GM10248 (cell line): ENCODE data around the gene LPGAT1.

Experiments used
- CTCF ChIA-PET: fragments of 300-600 bp; sonication (Branson Sonifier 250); formaldehyde crosslinking; extraction: SDS; loops from one replicate; lab custom pipeline; 2021; ENCODE audit warnings: antibody characterized with exemption; lab: Yijun Ruan, JAX
- POLR2A ChIA-PET: fragments of 350-650 bp; sonication (Branson Sonifier 250); formaldehyde crosslinking; extraction: SDS; loops from one replicate; lab custom pipeline; 2020; ENCODE audit warnings: antibody characterized with exemption; lab: Yijun Ruan, JAX
- DNase-seq: peaks from one replicate; pipeline ENCODE4 v3.0.0; 2012; ENCODE audit errors: extremely low spot score
- TF ChIP-seq, protein P1 (sequence below): IDR thresholded peaks from 2 replicates; pipeline ENCODE4 v1.5.1; 2012; ENCODE audit warnings: mild to moderate bottlenecking, low read depth; ENCODE audit errors: extremely low read depth, missing control alignments, control extremely low read depth

The LPGAT1 gene

DNA sequence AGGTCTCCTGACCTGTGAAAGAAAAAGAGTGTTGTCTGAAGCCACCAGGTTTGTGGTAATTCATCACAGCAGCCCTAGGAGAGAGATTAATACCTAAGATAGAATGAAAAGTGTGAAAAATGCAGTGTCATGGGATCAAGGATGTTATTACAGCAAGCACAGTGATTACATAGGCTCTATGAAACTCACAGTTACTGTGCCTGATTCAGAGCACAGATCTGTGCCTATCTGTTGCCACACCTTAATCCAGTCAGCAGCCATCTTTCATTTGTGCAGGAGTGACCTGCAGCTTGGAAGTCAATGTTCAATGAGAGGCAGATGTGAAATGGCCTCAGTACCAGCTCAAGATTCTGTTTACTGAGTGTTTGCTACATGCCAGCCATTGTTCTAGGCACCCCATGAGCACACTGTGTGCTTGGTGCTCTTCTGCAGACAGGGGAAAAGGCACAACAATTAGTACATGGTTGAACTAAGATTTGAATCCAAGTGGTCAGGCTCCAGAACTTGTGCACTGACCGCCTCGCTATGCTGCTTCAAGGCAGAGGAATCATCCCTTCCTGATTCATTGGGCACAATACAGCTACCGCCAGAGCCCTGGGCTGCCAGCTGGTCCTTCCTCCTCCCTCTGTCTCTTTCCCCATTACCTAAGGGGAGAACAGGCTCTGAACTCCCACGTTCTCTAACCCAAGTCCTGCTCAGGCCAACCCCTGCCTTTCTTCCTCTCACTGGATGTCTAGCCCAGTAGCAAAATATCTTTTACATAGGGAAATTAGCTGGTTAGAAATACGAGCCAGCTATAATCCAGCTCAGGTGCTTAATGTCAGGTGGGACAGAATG, 98.9 kb downstream of the LPGAT1 start:
- CTCF ChIA-PET = interaction anchor here (0.9 to 2.4 kb wide), 5 partner anchors 11 to 724 kb away, joined by 3 to 9 read pairs (median 3); no protein-coding TSS in a partner anchor
- DNase-seq = no peak
- POLR2A ChIA-PET = no interaction called here
- TF ChIP-seq, protein P1, sequence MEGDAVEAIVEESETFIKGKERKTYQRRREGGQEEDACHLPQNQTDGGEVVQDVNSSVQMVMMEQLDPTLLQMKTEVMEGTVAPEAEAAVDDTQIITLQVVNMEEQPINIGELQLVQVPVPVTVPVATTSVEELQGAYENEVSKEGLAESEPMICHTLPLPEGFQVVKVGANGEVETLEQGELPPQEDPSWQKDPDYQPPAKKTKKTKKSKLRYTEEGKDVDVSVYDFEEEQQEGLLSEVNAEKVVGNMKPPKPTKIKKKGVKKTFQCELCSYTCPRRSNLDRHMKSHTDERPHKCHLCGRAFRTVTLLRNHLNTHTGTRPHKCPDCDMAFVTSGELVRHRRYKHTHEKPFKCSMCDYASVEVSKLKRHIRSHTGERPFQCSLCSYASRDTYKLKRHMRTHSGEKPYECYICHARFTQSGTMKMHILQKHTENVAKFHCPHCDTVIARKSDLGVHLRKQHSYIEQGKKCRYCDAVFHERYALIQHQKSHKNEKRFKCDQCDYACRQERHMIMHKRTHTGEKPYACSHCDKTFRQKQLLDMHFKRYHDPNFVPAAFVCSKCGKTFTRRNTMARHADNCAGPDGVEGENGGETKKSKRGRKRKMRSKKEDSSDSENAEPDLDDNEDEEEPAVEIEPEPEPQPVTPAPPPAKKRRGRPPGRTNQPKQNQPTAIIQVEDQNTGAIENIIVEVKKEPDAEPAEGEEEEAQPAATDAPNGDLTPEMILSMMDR = no peak

DNA sequence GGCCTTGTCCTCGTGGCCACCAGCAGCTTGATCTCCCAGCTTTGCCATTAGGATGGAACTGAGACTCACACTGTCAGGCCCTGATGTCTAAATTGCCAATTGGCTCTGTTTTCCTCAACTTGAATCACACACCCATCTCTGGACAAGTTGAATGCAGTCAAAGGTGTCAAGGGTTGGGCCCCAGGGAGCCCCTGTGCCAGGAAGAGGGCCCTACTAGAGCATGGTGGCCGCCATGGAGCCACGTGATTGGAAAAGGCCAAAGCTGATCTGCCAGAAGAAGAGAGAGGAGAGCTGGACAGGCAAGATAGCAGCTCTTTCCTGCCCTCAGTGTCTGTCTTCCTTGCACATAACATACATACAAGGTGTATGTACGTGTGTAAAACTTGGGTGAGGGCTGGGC, 100.2 kb downstream of the LPGAT1 start:
- CTCF ChIA-PET = interaction anchor here (1.4 to 5.2 kb wide), 3 partner anchors 9 to 32 kb away, joined by 5 to 23 read pairs (median 9); no protein-coding TSS in a partner anchor
- DNase-seq = no peak
- POLR2A ChIA-PET = no interaction called here
- TF ChIP-seq, protein P1 = no peak

DNA sequence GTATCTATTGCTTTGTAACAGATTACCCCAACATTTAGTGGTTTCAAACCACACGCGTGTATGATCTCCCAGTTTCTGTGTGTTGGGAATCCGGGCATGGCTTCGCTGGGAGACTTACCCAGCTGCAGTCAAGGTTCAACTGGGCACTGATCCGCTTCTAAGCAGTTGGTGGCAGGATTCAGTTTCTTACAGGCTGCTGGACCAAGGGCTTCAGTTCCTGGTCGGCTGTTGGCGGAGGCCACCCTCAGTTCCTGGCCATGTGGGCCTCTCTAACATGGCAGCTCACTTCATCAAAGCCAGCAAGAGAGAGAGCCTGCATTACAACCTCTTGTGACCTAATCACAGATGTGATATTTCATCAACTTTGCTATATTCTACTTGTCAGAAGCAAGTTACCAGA, 101.3 kb downstream of the LPGAT1 start:
- POLR2A ChIA-PET = no interaction called here

DNA sequence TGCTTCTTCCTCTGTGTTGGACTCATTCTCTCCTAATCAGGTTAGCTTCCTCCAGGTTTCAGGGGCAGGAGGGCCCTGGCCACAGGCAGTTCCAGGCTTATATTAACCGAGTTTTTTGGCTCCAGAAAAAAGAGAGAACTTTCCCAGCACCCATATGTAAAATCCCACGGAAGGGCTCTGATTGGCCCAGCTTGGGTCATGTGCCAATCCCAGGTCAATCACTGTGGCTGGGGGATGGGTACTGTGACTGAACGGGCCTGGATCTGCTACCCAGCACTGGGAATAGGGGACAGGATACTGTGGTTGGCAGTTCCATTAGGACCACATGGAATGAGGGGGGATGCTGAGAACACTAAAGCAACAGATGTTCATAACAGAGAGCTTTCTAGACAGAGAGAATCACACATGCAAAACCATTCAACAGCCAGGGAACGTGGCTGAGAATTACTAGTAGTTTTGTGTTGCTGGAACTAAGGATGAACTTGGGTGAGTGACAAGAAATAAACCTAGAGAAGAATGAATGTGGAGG, 104.0 kb downstream of the LPGAT1 start:
- TF ChIP-seq, protein P1 = no peak
- POLR2A ChIA-PET = no interaction called here
- DNase-seq = no peak
- CTCF ChIA-PET = interaction anchor here (1.0 to 5.2 kb wide), 5 partner anchors 9 to 45 kb away, joined by 3 to 23 read pairs (median 3); no protein-coding TSS in a partner anchor

More for the DNA sequence above, 101.3 kb downstream of the LPGAT1 start:
- no peak for DNase-seq
- TF ChIP-seq, protein P1 = no peak
- CTCF ChIA-PET = interaction anchor here (1.4 to 5.2 kb wide), 2 partner anchors 10 to 31 kb away, joined by 5 to 23 read pairs; no protein-coding TSS in a partner anchor

DNA sequence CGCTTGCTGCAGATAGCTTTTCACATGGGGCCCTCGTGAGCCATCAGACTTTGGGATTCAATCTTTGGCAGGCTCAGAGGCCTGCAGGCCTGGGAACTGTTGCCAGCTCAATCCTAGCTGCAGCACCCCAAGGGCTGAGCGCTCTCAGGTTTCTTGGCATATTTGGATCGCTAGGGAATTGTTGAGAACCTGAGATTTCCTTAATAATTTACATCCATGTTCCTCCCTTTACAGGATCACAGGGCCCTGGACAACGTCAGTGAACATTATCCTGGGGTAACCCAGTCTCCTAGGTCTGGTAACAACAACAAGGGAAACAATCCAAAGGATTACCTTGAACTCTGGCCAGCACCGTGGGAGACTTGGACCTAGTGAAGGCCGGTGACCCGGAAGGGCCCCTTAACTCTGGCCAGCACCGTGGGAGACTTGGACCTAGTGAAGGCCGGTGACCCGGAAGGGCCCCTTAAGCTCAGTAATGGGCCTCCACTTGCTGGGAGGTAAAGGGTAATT, 105.8 kb downstream of the LPGAT1 start:
- TF ChIP-seq, protein P1 = no peak
- DNase-seq = no peak
- CTCF ChIA-PET = interaction anchor here (1.2 to 4.2 kb wide), 2 partner anchors 26 to 44 kb away, joined by 4 to 23 read pairs; no protein-coding TSS in a partner anchor
- POLR2A ChIA-PET = no interaction called here

DNA sequence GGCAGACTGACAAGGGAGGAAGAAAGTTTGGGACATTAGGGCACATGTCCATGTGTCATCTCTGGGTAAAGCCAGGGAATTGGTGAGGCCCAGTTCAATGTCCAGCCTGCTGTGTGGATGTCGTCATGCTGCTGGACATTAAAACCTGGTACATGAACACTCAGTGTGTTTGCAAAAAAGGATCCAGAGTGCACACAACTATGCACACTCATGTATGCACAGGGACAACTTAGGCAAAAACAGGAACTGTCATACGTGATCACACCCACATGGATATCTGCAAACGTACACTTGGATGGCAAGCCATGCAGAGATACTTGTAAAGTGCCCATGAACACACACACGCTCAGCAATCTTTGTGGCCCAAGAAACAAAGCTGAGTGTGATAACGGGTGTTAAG, 107.3 kb downstream of the LPGAT1 start:
- CTCF ChIA-PET = interaction anchor here (1.2 to 4.2 kb wide), 6 partner anchors 11 to 733 kb away, joined by 3 to 23 read pairs (median 6); no protein-coding TSS in a partner anchor
- DNase-seq = no peak
- POLR2A ChIA-PET = no interaction called here
- TF ChIP-seq, protein P1 = no peak
